Bronchial epithelial cell (primary cell): ENCODE data around the gene VRTN. TPM values are rescaled to one million over a fixed set of nuclear protein-coding genes. Genes with fewer than 3 reads are reported as not detected.

ENCODE experiments used
- DNase-seq: peaks from one replicate; pipeline ENCODE4 v3.0.0-alpha.2; 2010; ENCODE audit warnings: low read depth
- FAIRE-seq: peaks from 2 replicates; lab custom pipeline; 2011; peaks lifted over from hg19 to GRCh38; lab: Jason Lieb, UNC
- H3K27me3 ChIP-seq: 2 replicates; pipeline ENCODE4 v1.5.1; 2011; ENCODE audit warnings: low read length; ENCODE audit not compliant: control insufficient read depth, insufficient read depth
- H3K36me3 ChIP-seq: 2 replicates; pipeline ENCODE4 v1.5.1; 2011; ENCODE audit warnings: low read length; ENCODE audit not compliant: control insufficient read depth, insufficient read depth
- H3K4me3 ChIP-seq: 2 replicates; pipeline ENCODE4 v1.5.1; 2011; ENCODE audit warnings: mild to moderate bottlenecking, low read depth, low read length, control low read depth
- total RNA-seq: library from RNA; depleted of rRNA; stranded (reverse); fragments of >200 nt; gene quantifications from 2 replicates; pipeline ENCODE4 v1.2.1, GENCODE V29; 2014
- TF ChIP-seq, protein P1 (sequence below): IDR thresholded peaks from 2 replicates; pipeline ENCODE4 v1.5.1; 2011; ENCODE audit warnings: mild to moderate bottlenecking, moderate library complexity, low read length, control low read depth, inconsistent platforms; ENCODE audit not compliant: insufficient read depth, severe bottlenecking

Gene VRTN
- total RNA-seq, 1 donor from 2014 or later = not detected

DNA sequence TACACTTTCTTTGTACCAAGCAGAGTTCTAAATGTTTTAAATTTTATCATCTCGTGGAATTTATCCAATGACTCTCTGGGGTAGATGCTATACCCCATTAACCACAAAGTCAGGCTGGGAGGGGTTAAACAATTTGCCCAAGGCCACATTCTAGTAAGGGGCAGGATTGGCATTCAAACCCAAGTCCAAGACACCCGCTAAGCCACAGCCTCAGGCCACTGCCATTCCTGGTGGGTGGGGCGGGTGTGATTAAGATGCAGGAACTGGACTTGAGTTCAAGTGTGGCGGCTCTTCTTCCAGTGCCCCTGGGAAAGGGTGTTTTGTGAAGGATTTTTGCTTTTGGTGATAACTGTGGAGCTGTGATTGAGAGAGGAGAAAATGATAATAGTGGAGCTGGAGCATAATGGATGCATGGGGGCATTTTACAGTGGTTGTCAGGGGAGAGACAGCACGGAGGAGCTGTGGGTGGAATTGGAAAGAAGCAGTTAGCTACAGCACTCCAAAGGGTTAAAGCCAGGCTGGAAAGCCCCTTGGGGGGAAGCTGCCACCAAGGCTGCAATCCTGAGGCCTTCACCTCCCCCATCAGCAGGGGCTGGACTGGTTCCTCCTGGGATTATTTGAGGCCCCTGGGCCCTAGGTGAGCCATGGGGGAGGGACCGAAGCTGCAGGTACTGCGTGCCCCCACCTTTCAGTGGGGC lies 1.0 kb upstream of the VRTN start:
- DNase-seq (no peak), FAIRE-seq (no peak)
- TF ChIP-seq, protein P1, sequence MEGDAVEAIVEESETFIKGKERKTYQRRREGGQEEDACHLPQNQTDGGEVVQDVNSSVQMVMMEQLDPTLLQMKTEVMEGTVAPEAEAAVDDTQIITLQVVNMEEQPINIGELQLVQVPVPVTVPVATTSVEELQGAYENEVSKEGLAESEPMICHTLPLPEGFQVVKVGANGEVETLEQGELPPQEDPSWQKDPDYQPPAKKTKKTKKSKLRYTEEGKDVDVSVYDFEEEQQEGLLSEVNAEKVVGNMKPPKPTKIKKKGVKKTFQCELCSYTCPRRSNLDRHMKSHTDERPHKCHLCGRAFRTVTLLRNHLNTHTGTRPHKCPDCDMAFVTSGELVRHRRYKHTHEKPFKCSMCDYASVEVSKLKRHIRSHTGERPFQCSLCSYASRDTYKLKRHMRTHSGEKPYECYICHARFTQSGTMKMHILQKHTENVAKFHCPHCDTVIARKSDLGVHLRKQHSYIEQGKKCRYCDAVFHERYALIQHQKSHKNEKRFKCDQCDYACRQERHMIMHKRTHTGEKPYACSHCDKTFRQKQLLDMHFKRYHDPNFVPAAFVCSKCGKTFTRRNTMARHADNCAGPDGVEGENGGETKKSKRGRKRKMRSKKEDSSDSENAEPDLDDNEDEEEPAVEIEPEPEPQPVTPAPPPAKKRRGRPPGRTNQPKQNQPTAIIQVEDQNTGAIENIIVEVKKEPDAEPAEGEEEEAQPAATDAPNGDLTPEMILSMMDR = no peak
- Histone ChIP-seq H3K4me3 (no peak overlapping the region), H3K36me3 (no peaks in the 10 kb centered on the region), H3K27me3 (peaks cover 3% of the 10 kb centered on the region)

DNA sequence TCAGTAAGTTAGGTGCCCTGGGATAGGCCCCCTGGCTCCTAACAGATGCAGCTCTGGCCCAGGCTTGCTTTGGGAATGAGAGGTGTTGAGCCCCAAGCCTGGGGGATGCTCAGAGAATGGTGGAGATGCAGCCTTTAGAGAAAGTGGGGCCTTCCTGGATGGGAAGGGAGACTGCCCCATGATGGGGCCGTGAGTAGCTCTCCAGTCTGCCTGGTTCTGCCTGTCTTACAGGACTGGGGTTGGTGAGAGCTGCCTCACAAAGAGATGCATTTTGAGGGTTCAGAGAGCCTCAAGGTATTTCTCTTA lies 523 bp upstream of the VRTN start:
- H3K4me3 ChIP-seq = no peak overlapping the region
- TF ChIP-seq, protein P1 = no peak
- H3K27me3 ChIP-seq = peaks cover 3% of the 10 kb centered on the region
- no peaks in the 10 kb centered on the region for H3K36me3 ChIP-seq
- FAIRE-seq = no peak
- no peak for DNase-seq

DNA sequence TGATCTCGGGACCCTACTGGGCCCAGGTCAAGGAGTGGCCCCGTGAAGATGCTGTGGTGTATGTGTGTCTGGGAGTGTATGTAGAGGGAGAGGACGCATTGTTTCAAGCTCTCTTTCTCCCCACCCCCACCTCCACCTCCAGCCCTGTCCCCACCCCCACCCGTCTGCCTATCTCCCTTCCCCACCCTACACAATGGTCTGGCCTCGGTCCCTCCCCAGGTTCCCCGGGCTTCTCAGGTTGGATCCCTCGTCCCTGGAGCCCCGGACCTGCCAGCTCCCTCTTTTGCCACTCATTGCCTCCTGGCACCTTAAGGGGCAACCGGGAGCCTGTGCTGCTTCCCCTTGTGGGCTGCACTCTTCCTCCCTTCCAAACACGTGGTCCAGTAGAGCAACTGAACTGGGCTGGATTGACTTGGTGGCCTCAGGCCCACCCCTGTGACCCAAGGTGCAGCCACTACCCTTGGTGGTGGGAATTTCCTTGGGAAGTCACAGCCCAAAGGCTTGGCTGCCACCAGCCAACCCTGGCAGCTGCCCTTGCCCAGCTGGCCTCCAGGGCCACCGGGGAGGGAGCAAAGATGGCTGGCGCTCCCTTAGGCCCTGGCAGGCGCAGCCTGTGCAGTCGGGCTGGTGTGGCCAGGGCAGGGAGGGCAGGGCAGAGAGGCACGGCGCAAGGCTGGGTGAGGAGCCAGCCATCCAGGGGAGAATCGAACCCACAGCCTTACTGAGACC lies 628 bp downstream of the VRTN start:
- Histone ChIP-seq H3K4me3 (no peak overlapping the region), H3K27me3 (peaks cover 3% of the 10 kb centered on the region), H3K36me3 (no peaks in the 10 kb centered on the region)
- FAIRE-seq (no peak), DNase-seq (no peak)
- TF ChIP-seq, protein P1 = no peak

DNA sequence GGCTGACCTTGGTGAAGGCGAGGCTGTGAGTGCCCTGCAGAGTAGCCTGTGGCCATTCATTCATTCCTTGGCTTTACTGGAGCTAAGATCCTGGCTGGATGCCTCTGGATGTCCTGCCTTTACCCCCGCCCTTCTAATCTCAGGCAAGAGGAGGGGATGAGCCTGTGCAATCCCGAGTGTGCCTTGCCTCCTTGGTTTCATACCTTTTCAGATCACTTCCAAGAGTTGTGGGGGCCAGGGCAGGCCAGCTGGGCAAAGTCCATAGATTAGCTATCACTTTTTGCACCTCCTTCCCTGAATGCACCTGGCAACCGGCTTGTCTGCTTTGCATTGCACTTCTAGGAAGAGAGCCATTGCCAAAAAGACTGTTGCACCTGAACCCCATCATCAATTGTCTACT lies 1.5 kb downstream of the VRTN start:
- H3K27me3 ChIP-seq = peaks cover 3% of the 10 kb centered on the region
- TF ChIP-seq, protein P1 = no peak
- no peak overlapping the region for H3K4me3 ChIP-seq
- FAIRE-seq = no peak
- no peak for DNase-seq
- no peaks in the 10 kb centered on the region for H3K36me3 ChIP-seq

DNA sequence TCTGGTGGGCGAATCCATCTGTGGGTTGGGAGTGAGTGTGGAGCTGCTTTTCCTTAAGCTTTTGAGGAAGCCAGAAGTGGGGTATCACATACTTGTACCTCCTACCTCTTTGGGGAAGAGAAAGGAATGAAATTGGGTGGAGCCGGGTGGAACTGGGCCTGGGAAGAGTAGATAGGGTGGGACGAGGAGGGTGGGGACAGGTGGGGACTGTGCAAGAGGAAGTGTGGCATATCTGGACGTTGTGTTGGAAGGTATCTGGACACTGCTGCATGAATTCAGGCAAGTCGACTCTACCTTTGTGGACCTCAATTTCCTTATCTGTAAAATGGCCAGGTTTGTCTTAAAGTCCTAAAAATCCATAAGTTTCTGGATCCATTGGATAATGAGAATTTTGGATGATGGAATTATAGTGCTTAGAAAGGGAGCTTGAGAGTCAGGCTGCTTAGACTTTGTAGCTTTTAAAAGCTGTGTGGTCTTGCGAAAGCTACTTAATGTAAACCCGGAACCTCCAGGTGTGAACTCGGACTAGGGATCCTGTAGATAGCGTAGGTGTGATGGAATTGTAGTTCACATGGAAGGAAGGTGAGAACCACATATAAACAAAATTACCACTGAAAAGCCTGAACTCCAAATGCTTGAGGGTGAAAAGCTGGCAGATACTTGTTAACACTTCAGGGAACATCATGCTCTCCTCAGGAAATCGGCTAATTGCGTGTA lies 2.1 kb downstream of the VRTN start:
- TF ChIP-seq, protein P1 = no peak
- Histone ChIP-seq H3K4me3 (no peak overlapping the region), H3K36me3 (no peaks in the 10 kb centered on the region), H3K27me3 (peaks cover 3% of the 10 kb centered on the region)
- DNase-seq = no peak
- FAIRE-seq = no peak
